Endothelial cell of umbilical vein (primary cell): ENCODE results near the gene LARGE1.

ENCODE experiments used
- CTCF ChIP-seq, 2 donors: IDR thresholded peaks; 1 replicate in 1 of 2; 2 replicates in 1 of 2; pipeline ENCODE4 v1.5.1; 2011; ENCODE audit warnings: low read length in 2 of 2, mild to moderate bottlenecking in 2 of 2, moderate library complexity in 2 of 2, control low read depth in 1 of 2, inconsistent platforms in 1 of 2, low read depth in 1 of 2; ENCODE audit not compliant: insufficient read depth in 1 of 2; ENCODE audit errors: extremely low read depth in 1 of 2
- EZH2 ChIP-seq: IDR thresholded peaks from 2 replicates; pipeline ENCODE4 v1.6.1; 2012; ENCODE audit warnings: borderline replicate concordance, low read depth, mild to moderate bottlenecking, moderate library complexity, low read length, inconsistent platforms; ENCODE audit not compliant: severe bottlenecking
- FOS ChIP-seq: IDR thresholded peaks from 2 replicates; pipeline ENCODE4 v1.6.1; 2011; ENCODE audit warnings: mild to moderate bottlenecking, low read length, moderate library complexity, borderline replicate concordance; ENCODE audit not compliant: insufficient read depth
- GATA2 ChIP-seq: IDR thresholded peaks from 2 replicates; pipeline ENCODE4 v1.7.0; 2011; ENCODE audit warnings: low read depth, mild to moderate bottlenecking, moderate library complexity, mixed read lengths, low read length; ENCODE audit not compliant: insufficient read length, insufficient read depth
- JUN ChIP-seq: IDR thresholded peaks from 2 replicates; pipeline ENCODE4 v1.6.1; 2011; ENCODE audit warnings: borderline replicate concordance, low read depth; ENCODE audit not compliant: insufficient read length, insufficient read depth
- MYC ChIP-seq: IDR thresholded peaks from one replicate; pipeline ENCODE4 v1.6.1; 2011; ENCODE audit warnings: mild to moderate bottlenecking, low read depth, low read length
- POLR2A ChIP-seq: IDR thresholded peaks from 2 replicates; pipeline ENCODE4 v1.6.1; 2012; ENCODE audit warnings: low read depth, mild to moderate bottlenecking, control low read depth, low read length
- POLR2AphosphoS5 ChIP-seq: IDR thresholded peaks from 2 replicates; pipeline ENCODE4 v1.6.1; 2012; ENCODE audit warnings: low read depth, mild to moderate bottlenecking, control low read depth, low read length, moderate library complexity; ENCODE audit not compliant: insufficient read depth
- TF ChIP-seq, protein P1 (sequence below): IDR thresholded peaks from 2 replicates; pipeline ENCODE4 v1.6.1; 2011; ENCODE audit not compliant: insufficient read depth, insufficient read length

- no peak for TF ChIP-seq CTCF (IDR thresholded peaks at IDR 0.05; ENCODE audit: extremely low read depth in 1 of 2, insufficient read depth in 1 of 2, low read depth in 1 of 2, low read length in 2 of 2)
- no peak for TF ChIP-seq POLR2A
- TF ChIP-seq EZH2 = no peak
- TF ChIP-seq MYC = no peak
- TF ChIP-seq POLR2AphosphoS5 = no peak
- TF ChIP-seq, protein P1, sequence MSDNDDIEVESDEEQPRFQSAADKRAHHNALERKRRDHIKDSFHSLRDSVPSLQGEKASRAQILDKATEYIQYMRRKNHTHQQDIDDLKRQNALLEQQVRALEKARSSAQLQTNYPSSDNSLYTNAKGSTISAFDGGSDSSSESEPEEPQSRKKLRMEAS = no peak
- no peak for TF ChIP-seq FOS
- no peak for TF ChIP-seq GATA2
- no peak for TF ChIP-seq JUN
These were observed 392.1 kb downstream of the LARGE1 start for GRCh38 chr22:33528183-33528582.
